HG03575 (cell line): ENCODE results near the gene ABCC11.
"Not testable (repeated sequence)": the region's sequence is repeated elsewhere in the genome, so short reads cannot be mapped to it uniquely, and the experiment has no call there.

Experiments
- ATAC-seq: cut with Tn5 transposase; IDR thresholded peaks from one replicate; pipeline ENCODE4 v1.9.1; 2021; ENCODE audit not compliant: unreplicated experiment, insufficient number of reproducible peaks, low FRiP score; ENCODE audit errors: extremely low read depth

ABCC11 gene

DNA sequence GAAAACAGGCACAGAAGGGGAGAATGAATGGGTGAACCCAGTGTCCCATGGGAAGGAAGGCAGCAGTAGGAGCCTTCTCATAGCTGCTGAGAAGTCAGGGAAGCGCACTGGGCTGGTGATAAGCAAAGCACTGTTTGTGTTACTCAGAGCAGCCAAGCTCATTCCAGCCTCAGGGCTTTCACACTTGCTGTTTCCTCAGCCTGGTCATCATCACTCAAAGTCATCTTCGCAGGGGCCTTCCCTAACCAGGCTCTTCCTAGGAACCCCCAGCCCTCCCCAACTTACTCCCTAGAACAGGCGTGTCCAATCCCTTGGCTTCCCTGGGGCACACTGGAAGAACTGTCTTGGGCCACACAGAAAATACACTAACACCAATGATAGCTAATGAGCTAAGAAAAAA is 35.3 kb downstream of the ABCC11 start:
- no peak for ATAC-seq

DNA sequence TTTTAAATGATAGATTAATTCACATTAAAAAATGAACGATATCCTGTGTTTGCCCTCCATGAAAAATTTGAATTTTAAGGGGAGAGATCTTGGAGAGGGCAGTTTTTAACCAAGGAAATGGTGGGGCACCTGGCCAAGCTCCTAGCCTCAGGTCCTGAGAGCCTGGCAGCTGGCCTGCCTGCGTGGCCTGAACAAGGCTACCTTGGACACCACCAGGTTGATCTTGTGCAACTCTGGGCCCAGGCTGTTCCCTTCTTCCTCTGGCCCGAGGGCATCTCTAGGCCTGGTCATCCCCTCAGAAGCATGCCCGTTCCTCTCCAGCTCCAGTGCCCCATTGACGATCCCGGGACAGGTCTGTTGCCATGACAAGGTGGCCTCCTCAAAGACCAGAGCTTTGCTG is 36.6 kb downstream of the ABCC11 start:
- no peak for ATAC-seq

DNA sequence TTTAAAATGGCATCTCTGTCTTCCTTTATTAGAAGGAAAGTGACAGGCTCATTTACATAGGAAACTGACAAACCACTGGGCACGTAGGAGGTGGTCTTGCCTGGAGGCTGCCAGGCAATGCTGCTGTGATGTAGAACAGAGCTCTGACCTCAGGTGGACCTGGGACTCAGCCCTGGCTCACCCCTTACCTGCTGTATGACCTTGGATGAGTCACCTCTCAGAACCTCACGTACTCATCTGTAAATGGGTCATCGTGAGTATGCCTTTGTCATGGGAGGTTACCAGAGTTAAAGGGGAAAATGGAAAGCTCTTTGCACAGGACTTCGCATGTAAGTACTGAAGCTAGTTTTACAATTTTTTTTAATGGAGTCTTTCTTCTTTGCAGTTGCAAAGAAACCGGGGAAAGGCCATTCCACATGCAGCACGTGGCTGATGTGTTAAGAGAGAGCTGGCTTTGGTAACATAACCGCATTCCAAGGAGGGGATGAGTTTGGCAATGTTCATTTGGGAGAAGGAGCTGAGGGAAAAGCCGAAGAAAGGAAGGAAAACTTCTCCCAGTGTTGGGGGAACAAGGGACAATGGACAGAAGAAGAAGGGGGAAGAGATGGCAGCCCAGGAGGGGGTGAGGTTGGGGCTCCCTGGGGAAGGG is 40.6 kb downstream of the ABCC11 start:
- no peak for ATAC-seq

DNA sequence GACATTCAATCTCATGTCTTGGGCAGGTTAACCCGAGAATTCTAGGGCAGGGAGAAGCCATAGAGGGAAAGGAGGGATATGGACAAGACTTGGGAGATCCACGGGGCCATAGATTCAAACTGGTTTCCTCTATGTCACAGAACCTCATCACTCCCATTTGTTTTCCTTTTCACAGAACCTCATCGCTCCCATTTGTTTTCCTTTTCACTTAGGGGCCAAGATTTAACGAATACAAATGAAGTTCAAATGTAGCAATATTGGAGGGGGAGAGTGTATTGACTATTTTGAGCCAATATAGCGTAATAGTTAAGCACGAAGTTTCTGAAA is 42.6 kb downstream of the ABCC11 start:
- ATAC-seq: no peak

DNA sequence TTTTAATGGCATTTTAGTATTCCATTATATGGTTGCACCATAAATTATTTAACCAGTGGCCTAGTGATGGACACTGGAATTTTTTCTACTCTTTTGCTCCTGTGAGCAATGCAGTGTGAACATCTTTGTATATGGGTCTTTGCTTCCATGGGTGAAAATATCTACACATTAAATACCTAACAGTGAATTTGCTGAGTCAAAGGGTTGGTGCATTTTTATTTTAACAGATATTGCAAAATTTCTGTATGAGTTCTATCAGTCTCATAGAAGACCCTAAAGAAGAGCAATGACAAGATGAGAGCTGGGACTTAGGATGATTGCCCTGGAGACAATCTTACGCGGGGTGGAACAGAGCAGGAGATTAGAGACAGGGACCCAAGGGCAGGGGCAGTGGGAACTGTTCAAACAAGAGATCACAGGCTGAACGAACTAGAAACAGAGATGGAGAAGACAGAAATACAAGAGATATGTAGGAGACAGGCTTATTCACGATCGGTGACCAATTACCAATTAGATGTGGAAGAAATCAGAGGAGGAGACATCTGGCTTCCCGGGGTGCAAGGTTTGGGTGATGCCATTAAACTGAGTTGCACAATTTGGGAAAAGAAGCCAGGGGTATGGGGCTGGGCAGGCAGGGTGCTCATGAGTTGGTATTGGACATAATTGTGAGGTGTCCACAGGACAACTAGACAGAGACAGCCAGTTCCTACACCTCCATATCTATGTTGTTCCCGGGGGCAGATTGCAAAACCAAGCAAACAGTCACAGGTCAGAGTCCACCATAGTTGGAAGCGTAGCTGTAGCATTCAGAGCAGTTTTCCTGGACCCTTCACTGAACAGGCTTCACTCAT is 43.1 kb downstream of the ABCC11 start:
- no peak for ATAC-seq

DNA sequence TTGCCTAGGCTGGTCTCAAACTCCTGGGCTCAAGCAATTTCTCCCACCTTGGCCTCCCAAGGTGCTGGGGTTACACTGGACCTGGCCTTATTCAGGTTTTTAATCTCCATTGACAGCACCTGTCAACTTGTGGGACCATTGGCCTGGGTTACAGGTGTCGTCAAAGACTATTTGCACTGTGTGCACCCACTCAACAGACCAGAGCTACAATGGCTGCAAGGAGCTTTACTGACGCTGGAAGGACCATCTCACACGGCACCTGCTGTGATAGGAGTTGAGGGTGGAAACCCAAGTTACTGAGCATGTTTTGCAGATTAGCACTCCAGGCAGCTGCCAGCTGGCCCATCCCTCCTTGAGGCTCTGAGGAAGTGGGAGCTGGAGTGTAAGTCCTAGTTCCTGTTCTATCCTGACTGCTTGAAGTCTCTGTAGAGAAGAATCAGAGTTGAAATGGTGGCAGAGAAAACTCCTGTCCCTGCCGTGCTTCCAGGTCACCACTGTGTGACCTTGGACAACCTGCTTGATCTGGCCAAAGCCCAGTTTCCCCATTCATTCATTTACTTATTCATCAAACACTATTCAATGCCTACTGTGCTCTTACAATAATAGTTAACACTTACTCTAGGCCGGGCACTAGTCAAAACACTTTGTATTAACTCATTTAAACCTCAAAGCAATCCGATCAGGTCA is 45.7 kb downstream of the ABCC11 start:
- ATAC-seq: no peak

DNA sequence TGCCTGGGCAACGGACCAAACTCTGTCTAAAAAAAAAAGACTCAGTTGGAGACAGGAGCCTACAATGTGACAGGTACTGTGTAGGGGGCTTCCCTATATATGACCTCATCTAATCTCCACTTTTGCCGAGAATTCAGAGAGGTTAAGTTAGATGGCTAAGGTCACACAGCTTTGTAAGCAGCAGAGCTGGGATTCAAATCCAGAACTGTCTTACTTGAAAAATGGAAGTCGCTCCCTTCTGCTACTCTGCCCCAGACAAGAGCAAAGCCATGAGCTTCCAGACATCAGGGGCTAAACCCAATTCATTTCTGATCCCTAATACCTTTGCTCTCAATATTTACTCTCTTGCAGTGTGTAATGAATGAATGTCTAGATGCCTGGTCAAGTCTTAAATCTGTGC is 50.0 kb downstream of the ABCC11 start:
- ATAC-seq: no peak

DNA sequence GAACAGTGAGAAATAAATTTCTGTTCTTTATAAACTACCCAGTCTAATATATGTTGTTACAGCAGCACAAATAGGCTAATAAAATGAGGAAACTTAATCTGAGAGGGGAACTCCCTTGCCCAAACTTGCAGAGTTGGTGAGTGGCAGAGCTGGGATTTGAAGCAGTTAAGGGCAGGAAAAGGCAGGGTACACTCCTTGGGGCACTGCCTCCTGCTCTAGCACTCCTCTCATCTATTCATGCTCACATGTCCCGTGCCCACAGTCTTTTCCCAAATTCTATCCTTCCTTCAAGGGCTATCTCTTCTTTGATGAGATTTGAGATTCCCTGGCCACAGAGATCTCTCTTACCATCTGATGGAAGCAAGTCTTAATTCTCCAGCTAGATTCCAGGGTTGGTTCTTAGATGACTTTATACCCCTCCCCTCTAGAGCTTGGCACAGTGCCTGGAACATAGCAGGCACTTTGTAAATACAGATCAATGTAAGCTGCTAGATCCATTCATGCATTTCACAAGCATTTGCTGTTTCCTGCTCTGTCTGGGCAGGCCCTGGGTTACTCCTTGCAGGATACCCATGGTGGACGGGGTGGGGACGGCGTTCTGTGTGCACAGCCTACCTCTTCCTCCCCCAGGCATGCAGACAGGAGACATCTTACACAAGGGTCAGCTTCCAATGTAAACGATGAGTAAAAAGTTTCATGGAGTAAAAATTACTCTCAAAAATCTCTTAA is 52.3 kb downstream of the ABCC11 start:
- no peak for ATAC-seq

DNA sequence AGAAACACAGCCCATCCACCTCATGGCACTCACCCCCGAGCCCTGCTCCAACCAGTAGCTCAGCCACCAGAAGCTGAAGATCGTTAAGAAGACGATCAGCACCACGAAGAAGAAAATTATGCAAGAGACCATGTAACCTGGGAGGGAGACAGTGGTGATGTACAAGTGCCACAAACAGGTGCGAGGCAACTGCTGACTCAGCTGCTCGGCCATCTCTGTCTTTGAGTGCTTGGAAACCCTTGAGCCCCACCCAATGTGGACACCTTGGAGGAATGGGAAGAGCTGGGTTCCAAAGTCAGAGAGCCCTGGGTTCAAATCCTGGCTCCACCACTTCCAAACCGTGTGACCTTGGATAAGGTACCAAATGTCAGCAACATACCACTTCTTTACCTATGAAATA is 53.5 kb downstream of the ABCC11 start:
- no peak for ATAC-seq

DNA sequence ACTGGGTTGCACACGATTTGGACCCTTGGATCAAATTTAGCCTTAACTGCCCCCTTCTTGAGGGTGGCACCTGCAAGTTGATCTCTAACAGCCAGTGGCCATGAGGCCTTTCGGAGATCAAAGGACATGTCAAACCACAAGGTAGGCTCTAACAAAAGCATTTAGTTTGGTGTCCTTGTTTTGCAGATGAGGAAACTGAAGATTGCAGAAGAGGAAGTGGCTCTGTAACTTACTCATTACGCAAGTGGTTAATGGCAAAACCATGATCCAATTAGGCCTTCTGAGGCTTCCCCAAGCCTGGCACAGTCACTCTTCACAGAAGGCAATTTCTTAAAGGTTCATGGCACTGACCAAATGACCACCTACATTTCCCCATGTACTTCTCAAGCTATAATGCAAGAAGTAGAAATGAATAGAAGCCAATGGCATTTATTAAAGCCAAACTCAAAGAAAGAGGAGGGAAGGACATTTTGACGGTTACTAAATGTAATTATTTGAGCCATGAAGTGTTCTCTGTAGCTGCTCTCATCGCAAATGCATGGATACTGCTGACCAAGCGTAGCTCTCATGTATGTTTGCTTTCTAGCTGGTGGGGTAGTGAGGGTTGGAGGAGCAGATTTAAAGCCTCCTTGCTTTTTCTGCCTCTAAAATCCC is 58.8 kb downstream of the ABCC11 start:
- ATAC-seq: no peak

DNA sequence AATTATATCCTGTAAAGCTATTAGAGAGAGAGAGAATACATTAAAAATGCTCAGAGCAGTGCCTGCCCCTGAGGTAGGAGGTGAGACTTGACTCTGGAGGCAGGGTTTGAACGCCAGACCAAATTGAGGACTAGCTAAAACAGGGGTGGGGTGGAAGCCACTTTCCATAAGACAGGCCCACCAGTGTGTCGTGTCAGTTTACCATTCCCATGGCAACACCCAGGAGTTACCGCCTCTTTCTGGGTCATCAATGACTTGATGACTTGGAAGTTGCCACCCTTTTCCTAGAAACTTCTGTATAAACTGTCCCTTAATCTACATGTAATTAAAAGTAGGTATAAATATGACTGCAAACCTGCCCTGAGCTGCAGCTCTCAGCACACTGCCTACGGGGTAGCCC is 59.6 kb downstream of the ABCC11 start:
- ATAC-seq: no peak

DNA sequence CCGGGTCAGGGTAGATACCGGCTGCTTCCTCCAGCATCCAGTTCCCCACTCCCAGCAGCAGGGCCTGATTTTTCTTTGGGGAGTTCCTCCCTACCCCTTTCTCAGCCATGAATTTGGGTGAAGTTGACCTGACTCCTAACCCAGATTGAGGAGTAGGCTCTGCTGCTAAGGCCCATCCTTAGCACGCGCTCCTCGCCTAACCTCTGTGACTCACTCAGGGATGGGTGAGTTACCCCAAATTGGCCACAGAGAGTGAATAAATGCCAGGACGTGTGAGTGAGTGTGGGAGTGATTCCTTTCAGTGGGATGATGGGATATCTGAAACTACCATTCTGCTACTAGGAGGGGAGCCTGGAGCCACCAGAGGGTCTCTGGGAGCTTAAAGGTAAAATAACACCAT is 62.7 kb downstream of the ABCC11 start:
- ATAC-seq: no peak

DNA sequence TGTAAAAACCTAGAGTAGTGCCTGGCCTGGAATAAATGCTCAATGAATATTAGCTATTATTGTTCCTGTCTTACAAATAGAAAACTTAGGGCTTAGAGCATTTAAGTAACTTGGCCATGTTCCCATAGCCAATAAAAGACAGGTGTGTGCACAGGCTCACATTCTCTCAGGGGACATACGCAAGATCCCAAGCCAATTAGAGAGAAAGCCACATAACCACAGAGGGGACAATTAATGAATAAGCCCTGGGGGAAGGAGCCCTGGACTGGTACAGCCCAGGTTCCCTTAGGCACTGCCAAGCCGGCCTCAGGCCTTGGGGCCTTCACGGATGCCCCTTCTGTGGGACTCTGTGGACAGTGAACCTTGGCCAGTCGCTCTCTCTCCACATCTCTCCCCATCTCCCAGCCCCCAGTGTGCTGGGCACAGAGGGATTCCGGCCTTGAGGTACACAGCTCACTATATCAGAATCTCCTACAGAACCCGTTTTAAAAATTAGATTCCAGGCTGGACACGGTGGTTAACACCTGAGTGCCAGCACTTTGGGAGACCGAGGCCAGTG is 64.3 kb downstream of the ABCC11 start:
- no peak for ATAC-seq

DNA sequence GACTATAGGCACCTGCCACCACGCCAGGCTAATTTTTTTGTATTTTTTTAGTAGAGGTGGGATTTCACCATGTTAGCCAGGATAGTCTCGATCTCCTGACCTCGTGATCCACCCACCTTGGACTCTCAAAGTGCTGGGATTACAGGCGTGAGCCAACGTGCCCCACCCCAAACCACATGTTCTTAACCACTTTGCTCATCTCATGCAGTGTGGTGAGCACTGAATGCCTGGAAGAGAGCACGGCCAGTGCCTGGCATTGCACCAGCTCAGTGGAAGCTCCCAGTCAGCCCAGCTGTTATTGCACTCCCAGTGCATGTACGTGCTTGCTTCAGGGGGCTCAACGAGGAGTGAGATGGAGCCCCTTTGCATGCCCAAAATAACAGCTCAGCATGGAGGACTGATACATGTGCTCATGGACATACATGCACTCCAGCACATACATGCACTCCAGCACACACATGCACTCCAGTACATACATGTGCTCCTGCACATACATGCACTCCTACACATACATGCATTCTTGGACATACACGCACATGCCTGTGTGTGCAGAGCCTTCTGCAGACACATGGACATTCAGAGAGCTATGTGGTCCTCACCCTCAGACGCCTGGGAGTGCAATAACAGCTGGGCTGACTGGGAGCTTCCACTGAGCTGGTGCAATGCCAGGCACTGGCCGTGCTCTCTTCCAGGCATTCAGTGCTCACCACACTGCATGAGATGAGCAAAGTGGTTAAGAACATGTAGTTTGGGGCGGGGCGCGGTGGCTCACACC is 65.4 kb downstream of the ABCC11 start:
- ATAC-seq: not testable (repeated sequence)

DNA sequence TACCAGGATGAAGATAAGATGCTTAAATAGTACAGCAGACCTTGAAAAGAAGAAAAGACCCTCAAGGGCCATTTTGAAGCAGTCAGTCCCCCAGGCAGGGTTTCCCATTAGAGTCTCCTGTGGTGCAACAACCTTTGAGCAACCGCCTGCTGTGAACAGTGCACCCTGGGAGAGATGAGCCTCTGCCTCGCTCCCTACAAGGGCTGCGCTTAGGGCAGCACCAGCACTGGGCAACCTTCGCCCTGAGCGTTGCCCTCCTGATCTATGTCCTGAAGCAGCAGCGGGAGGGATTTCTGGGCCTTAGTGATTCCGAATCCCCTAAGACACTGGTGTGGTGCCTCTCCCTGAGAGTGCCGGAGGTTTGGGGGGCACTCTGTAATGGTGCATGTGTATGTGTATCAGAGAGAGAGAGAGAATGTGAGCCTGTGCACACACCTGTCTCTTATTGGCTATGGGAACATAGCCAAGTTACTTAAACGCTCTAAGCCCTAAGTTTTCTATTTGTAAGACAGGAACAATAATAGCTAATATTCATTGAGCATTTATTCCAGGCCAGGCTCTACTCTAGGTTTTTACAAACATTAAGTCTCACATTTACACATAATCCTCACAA is 66.4 kb downstream of the ABCC11 start:
- no peak for ATAC-seq

DNA sequence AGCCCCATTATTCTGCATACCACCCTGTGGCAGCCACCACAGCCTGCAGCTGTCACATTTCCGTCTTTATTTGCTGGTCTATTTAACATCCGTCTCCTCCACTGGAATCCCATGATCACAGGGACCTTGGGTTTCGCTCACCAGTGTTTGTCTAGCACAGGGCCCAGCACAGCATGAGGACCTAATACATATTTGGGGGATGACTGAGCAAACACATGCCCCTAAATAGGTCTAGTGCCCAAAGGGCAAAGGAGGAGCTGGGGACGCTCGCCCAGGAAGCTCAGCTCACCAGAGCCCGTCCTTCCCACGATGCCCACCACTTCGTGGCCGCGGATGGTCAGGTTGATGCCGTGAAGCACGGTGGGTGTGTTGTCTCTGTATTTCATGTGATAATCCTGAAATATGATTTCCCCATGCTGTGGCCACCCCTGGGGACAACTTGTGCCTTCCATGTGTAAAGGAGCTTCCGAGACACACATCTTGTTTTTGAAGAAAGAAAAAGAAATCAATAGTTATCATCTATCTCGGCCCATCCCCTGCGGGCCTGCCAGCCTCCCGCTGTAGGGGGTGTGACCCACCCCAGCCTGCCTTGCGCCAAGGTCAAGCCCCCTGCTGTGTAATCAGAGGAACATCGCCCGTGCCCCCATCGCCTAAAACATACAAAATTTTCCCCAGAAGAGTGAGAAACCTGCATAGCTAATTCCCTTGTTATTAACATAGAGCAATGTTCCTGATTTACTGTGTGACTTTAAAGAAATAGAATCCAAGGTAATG is 70.5 kb downstream of the ABCC11 start:
- no peak for ATAC-seq

DNA sequence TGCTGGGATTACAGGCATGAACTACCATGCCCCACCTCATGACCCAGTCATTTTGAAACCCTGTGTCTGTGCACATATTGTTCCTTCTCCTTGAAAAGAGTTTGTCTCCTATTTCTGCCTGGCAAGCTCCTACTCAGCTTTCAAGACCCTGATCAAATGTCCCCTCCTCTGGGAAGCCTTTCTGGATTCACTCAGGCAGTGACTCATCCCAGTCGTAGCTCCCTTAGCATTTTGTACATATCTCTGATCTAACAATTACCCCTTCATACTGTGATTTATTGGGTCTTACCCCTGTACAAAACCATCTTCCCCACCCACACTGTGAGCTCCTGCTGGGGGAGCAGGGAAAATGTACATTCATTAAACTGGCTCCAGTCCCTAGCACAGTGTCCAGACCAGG is 73.5 kb downstream of the ABCC11 start:
- no peak for ATAC-seq
